ENCODE measurements around the gene HNRNPF.
"Not testable (repeated sequence)": the region's sequence is repeated elsewhere in the genome, so short reads cannot be mapped to it uniquely, and the experiment has no call there.

The HNRNPF gene

DNA sequence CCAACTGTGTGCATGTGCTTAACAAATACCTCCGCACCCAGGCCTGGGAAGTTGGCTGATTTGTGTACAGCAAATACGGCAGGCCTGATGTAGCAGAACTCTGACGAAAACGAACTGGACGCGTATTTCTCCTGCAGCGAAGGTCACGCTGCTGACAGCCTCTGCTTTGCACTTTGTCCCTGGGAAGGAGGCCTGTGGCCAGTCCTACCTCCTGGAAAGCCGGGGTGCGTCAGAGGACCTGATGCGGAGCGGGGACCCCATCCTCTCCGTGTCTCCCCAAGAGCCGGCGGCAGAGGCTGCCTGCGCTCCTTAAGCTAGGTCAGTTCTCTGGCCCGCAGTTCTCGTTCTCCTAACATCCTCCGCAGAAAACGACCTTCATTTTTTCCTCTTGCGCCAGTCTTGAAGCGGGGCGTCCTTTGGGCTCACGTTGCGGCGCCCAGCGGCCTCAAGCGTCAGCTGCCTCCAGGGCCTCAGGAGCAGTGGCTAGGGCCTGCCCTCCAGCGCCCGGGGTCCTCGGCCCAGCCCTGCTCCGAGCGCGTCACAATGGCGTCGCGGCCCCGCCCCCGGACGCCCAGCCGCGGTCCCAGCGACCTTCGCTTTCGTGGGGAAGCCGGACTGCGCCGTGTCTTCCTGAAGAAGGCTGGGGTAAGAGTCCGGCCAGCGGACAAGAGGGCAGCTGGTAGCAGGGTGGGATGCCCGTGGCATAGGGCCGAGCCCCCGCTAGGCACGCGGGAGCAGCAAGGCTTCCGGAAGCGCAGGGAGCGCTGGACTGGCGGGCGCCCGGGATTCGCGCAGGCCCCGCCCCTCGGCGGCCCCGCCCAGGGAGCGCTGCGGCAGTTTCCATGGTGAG is 27.5 kb upstream of the HNRNPF start, which contains the start of gene ZNF487:
Gene ZNF487 (plus strand): TSS at position 821 of the 850 bp plus-strand sequence. CDS start 38,703 bp downstream, outside the sequence.
- Histone ChIP-seq H3K4me1 (ENCODE audit: insufficient read depth, low read length) (no peaks in the 10 kb centered on the region), H3K36me3 (ENCODE audit: insufficient read depth, low read length) (no peaks in the 10 kb centered on the region), H3K9me3 (ENCODE audit: control insufficient read depth, insufficient read depth, low read length) (no peaks in the 10 kb centered on the region), H3K9ac (ENCODE audit: low read depth, low read length) (peak within 1 kb of the TSS; percentile 89)

DNA sequence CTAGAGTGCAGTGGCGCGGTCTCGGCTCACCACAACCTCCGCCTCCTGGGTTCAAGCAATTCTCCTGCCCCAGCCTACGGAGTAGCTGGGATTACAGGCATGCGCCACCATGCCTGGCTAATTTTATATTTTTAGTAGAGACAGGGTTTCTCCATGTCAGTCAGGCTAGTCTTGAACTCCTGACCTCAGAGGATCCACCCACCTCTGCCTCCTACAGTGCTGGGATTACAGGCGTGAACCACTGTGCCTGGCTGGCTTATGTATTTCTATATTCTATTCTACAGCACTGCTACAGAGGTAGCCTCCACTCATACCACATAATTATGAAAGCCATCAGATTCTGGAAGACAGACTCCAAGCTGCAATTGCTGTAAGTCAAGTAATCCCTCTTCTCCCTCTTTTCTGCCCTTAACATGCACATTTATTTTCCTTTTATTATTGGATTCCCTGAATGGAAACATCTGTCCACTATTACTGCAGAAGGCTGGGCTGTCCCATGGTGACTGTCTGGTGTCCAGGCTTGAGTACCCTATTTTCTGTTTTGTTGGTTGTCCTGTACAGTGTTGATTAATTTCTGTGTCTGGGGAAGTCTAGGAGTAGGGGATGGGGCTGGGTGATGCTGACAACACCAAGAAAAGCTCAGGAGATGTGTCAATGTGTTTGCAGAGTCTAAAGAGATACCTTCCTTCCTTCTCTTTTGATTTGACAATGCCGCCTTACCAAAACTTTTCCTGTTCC is 22.1 kb upstream of the HNRNPF start:
- no peak overlapping the region for H3K9ac ChIP-seq (ENCODE audit: low read depth, low read length)
- no peaks in the 10 kb centered on the region for H3K9me3 ChIP-seq (ENCODE audit: control insufficient read depth, insufficient read depth, low read length)
- H3K36me3 ChIP-seq (ENCODE audit: insufficient read depth, low read length), result no peaks in the 10 kb centered on the region
- no peaks in the 10 kb centered on the region for H3K4me1 ChIP-seq (ENCODE audit: insufficient read depth, low read length)

DNA sequence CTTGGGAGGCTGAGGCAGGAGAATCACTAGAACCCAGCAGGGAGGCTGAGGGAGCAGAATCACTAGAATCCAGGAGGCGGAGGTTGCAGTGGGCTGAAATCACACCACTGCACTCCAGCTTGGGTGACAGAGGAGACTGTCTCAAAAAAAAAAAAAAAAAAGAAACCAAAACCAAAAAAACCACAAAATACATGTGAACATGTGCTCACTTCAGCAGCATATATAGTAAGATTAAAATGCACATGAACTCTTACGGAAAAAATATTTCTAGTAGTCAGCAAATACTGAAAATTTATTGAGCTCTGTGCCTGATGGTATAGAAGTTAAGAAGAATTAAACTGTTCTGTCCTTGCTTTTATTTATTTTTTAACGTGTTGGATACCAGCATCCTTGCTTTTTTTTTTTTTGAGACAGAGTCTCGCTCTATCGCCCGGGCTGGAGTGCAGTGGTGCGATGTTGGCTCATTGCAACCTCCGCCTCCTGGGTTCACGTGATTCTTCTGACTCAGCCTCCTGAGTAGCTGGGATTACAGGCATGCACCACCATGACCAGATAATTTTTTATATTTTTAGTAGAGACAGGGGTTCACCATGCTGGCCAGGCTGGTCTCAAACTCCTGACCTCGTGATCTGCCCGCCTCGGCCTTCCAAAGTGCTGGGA is 18.3 kb upstream of the HNRNPF start:
- Histone ChIP-seq H3K9ac (ENCODE audit: low read depth, low read length) (no peak overlapping the region), H3K4me1 (ENCODE audit: insufficient read depth, low read length) (no peaks in the 10 kb centered on the region), H3K36me3 (ENCODE audit: insufficient read depth, low read length) (no peaks in the 10 kb centered on the region), H3K9me3 (ENCODE audit: control insufficient read depth, insufficient read depth, low read length) (no peaks in the 10 kb centered on the region)

DNA sequence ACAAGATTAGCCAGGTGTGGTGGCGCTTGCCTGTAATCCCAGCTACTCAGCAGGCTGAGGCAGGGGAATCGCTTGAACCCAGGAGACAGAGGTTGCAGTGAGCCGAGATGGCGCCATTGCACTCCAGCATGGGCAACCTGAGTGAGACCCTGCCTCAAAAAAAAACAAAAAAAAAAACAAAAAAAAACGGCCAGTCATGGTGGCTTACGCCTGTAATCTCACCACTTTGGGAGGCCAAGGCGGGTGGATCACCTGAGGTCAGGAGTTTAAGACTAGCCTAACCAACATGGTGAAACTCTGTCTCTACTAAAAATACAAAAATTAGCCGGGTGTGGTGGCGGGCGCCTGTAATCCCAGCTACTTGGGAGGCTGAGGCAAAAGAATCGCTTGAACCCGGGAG is 17.5 kb upstream of the HNRNPF start:
- H3K9ac ChIP-seq (ENCODE audit: low read depth, low read length); H3K4me1 ChIP-seq (ENCODE audit: insufficient read depth, low read length); H3K36me3 ChIP-seq (ENCODE audit: insufficient read depth, low read length); H3K9me3 ChIP-seq (ENCODE audit: control insufficient read depth, insufficient read depth, low read length): not testable (repeated sequence)

DNA sequence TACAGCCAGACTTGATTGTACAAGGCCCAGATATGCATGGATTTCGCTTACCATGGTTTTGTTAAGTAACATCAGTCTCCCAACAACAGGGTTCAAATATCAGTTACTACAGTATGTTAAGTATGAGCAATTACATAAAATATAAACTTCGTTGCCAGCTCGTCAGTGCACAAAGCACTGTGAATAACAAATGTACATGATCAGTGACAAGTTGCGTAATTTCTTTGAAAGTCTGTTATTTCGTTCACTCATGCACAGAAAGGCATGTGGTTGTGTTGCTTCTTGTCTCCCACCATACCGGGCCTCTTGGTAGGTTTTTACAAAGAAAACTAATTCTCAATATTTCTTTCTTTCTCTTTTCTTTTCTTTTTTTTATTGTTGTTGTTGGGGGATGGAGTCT is 15.4 kb upstream of the HNRNPF start:
- no peaks in the 10 kb centered on the region for H3K9me3 ChIP-seq (ENCODE audit: control insufficient read depth, insufficient read depth, low read length)
- H3K4me1 ChIP-seq (ENCODE audit: insufficient read depth, low read length), result no peaks in the 10 kb centered on the region

DNA sequence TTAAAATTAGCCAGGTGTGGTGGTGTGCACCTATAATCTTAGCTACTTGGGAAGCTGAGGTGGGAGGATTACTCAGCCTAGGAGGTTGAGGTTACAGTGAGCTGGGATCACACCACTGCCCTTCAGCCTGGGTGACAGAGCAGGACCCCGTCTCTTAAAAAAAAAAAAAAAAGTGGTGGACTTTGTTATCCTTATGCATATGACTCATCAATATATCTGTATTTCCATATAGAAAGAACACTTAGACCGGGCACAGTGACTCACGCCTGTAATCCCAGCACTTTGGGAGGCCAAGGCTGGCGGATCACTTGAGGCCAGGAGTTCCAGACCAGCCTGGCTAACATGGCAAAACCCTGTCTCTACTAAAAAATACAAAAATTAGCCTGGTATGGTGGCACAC is 13.0 kb upstream of the HNRNPF start:
- H3K9me3 ChIP-seq (ENCODE audit: control insufficient read depth, insufficient read depth, low read length); H3K4me1 ChIP-seq (ENCODE audit: insufficient read depth, low read length); H3K9ac ChIP-seq (ENCODE audit: low read depth, low read length); H3K36me3 ChIP-seq (ENCODE audit: insufficient read depth, low read length): not testable (repeated sequence)

More for the DNA sequence above, 15.4 kb upstream of the HNRNPF start:
- Histone ChIP-seq H3K36me3 (ENCODE audit: insufficient read depth, low read length) (no peaks in the 10 kb centered on the region), H3K9ac (ENCODE audit: low read depth, low read length) (no peak overlapping the region)

DNA sequence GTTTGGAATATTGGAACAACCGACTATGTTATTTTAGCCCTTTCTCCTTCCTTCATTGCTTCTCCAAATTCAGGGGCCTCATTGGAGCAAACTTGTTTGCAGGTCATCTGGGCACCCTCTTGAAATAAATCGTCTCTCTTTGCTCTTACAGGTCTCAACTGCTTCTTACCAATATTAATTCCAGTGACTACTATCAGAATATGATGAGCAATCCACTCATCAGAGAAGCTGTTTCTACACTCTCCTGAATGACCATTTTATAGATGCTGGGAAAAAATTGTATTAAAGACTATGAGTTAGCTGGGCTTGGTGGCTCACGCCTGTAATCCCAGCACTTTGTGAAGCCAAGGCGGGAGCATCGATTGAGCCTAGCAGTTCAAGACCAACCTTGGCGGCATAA is 12.5 kb upstream of the HNRNPF start:
- Histone ChIP-seq H3K4me1 (ENCODE audit: insufficient read depth, low read length) (no peaks in the 10 kb centered on the region), H3K9ac (ENCODE audit: low read depth, low read length) (no peak overlapping the region), H3K9me3 (ENCODE audit: control insufficient read depth, insufficient read depth, low read length) (no peaks in the 10 kb centered on the region), H3K36me3 (ENCODE audit: insufficient read depth, low read length) (no peaks in the 10 kb centered on the region)

DNA sequence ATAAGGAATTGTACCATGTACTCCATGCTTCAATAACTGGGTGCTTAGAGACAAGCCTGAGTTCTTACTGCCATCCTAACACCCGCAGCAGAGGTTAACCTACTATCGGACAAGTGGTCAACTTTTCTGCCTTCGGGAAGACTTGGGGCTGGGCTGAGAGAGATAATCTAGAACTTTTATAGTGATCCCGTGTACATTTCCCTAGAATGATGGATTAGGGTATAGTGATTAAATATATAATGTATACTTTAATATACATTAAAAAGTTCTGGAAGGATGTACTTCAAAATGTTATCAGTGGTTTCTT is 12.2 kb upstream of the HNRNPF start:
- Histone ChIP-seq H3K4me1 (ENCODE audit: insufficient read depth, low read length) (no peaks in the 10 kb centered on the region), H3K9me3 (ENCODE audit: control insufficient read depth, insufficient read depth, low read length) (no peaks in the 10 kb centered on the region), H3K9ac (ENCODE audit: low read depth, low read length) (peak overlapping the region; percentile 48), H3K36me3 (ENCODE audit: insufficient read depth, low read length) (no peaks in the 10 kb centered on the region)

DNA sequence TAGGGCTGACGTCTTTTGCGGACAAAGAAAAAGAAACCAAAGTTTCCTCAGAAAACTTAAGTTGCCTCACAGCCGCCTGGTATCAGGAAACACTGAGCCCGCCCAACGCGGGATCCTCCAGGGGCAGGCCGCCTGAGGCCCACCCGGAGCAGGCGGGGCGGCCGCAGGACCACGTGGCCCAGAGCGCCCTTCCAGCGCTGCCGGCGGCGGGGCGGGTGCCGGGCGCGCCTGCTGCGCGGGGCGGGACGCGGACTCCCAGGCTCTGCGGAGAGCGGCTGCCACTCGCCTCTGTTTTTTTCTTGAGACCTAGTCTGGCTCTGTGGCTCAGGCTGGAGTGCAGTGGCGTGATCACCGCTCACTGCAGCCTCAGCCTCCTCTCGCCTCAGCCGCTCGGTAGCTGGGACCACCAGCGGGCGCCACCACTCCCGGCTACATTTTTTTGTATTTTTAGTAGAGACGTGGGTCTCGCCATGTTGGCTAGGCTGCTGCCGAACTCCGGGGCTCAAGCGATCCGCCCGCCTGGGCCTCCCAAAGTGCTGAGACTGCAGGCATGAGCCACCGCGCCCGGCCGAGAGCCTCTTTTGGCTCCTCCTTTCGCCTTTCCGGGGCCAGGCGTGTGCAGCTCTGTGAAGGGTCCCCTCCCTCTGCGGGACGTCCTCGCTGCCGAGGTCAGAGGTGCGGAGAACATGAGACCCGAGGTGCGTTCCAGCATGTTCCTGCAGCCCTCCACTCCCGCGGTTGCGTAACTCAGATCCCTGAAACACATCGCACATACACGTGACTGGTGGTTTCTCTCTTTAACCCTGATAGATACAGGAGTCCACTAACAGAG is 11.6 kb upstream of the HNRNPF start:
- no peaks in the 10 kb centered on the region for H3K36me3 ChIP-seq (ENCODE audit: insufficient read depth, low read length)
- peak overlapping the region; percentile 48 for H3K9ac ChIP-seq (ENCODE audit: low read depth, low read length)
- H3K4me1 ChIP-seq (ENCODE audit: insufficient read depth, low read length), result no peaks in the 10 kb centered on the region
- no peaks in the 10 kb centered on the region for H3K9me3 ChIP-seq (ENCODE audit: control insufficient read depth, insufficient read depth, low read length)

DNA sequence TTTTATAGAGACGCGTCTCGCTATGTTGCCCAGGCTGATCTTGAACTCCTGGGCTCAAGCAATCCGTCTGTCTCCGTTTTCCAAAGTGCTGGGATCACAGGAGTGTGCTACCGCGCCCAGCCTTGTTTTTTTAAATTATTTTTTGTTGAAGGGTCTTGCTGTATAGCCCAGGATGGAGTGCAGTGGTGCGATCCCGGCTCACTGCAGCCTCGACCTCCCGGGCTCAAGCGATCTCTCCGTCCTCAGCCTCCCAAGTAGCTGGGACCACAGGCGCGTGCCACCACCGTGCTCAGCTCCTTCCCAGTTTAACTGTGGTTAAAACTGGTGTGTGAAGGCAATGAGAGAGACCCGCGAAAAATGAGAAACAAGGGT is 11.0 kb upstream of the HNRNPF start:
- Histone ChIP-seq H3K9ac (ENCODE audit: low read depth, low read length) (peak overlapping the region; percentile 14; the same call in 1 of the 2 replicates), H3K36me3 (ENCODE audit: insufficient read depth, low read length) (no peaks in the 10 kb centered on the region), H3K9me3 (ENCODE audit: control insufficient read depth, insufficient read depth, low read length) (no peaks in the 10 kb centered on the region), H3K4me1 (ENCODE audit: insufficient read depth, low read length) (no peaks in the 10 kb centered on the region)

DNA sequence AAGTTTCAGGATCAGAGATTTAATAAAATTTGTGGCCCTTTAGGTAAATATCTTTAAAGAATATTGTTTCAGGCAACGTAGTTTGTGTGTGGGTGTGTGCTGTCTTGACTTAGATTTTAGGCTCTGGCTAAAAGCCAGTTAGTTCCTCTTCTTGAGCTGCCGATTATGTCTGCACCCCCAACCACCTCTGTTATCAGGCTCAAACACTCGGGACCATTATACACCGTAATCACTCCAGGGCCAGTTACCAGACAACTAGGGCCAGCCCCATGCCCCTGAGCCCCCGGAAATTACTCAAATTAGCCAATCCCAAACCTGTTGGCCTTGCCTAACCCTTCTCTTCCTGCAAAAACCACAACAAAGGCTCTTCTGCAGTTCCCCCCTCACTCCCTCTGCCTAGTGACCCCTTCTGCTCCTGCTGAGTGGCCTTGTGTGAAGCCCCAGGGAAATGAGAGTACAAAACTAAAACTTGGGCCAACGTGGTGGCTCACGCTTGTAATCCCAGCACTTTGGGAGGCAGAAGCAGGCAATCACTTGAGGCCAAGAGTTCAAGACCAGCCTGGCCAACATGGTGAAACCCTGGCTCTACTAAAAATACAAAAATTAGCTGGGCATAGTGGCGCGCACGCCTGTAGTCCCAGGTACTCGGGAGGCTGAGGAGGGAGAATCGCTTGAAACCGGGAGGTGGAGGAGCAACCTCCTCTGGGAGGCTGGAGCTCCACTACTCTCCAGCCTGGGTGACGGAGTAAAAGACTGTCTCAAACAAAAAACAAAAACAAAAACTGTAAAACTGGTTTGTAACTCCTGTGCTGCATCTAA is 9.2 kb upstream of the HNRNPF start:
- H3K9ac ChIP-seq (ENCODE audit: low read depth, low read length), result no peak overlapping the region
- H3K9me3 ChIP-seq (ENCODE audit: control insufficient read depth, insufficient read depth, low read length), result no peaks in the 10 kb centered on the region
- no peaks in the 10 kb centered on the region for H3K36me3 ChIP-seq (ENCODE audit: insufficient read depth, low read length)
- H3K4me1 ChIP-seq (ENCODE audit: insufficient read depth, low read length), result no peaks in the 10 kb centered on the region

DNA sequence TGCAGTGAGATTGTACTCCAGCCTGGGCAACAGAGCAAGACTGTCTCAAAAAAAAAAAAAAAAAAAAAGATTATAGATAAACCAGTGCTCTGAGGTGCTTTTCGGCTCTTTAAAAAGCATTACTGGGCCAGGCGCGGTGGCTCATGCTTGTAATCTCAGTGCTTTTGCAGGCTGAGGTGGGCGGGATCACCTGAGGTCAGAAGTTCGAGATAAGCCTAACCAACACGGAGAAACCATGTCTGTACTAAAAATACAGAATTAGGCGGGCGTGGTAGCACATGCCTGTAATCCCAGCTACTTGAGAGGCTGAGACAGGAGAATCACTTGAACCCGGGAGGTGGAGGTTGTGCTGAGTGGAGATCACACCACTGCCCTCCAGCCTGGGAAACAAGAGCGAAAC is 6.6 kb upstream of the HNRNPF start:
- H3K9me3 ChIP-seq (ENCODE audit: control insufficient read depth, insufficient read depth, low read length), result no peaks in the 10 kb centered on the region
- H3K4me1 ChIP-seq (ENCODE audit: insufficient read depth, low read length), result no peaks in the 10 kb centered on the region
- H3K36me3 ChIP-seq (ENCODE audit: insufficient read depth, low read length), result no peaks in the 10 kb centered on the region
- no peak overlapping the region for H3K9ac ChIP-seq (ENCODE audit: low read depth, low read length)

DNA sequence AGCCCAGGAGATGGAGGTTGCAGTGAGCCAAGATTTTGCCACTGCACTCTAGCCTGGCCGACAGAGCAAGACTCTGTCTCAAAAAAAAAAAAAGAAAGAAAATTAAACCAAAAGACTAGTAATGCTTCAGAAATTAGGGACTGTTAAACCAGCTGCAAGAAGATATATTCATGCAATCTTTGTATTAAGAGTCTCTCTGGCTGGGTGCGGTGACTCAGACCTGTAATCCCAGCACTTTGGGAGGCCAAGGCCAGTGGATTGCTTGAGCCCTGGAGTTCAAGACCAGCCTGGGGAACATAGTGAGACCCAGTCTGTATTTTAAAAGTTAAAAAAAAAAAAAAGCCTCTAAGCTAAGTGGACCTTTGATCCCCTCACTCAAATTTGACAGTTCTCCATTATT is 2.5 kb upstream of the HNRNPF start:
- H3K9me3 ChIP-seq (ENCODE audit: control insufficient read depth, insufficient read depth, low read length), result no peaks in the 10 kb centered on the region
- no peaks in the 10 kb centered on the region for H3K4me1 ChIP-seq (ENCODE audit: insufficient read depth, low read length)
- H3K36me3 ChIP-seq (ENCODE audit: insufficient read depth, low read length), result no peaks in the 10 kb centered on the region
- H3K9ac ChIP-seq (ENCODE audit: low read depth, low read length), result no peak overlapping the region
